GM23338 (cell line): ENCODE measurements around the gene NPM1. TPM values are rescaled to one million over a fixed set of nuclear protein-coding genes. Genes with fewer than 3 reads are reported as not detected.
"Not testable (repeated sequence)": the region's sequence is repeated elsewhere in the genome, so short reads cannot be mapped to it uniquely, and the experiment has no call there.

Experiments
- ATAC-seq: fragments of 200-7000 bp; cut with Tn5 transposase; 3 replicates; pipeline ENCODE4 v1.9.1; 2020
- DNase-seq: peaks from one replicate; pipeline ENCODE4 v3.0.0-alpha.2; 2015; ENCODE audit warnings: low spot score
- H2AFZ ChIP-seq: fragments of 200-600 bp; sonication (generic); 2 replicates; pipeline ENCODE4 v1.8.0; 2016; ENCODE audit warnings: antibody characterized with exemption, mild to moderate bottlenecking, moderate library complexity
- H3F3A ChIP-seq: fragments of 200-600 bp; sonication (generic); replicated peaks from 2 replicates; pipeline ENCODE4 v1.8.0; 2017; ENCODE audit warnings: antibody characterized with exemption, mixed run types, low read depth
- H3K27ac ChIP-seq: fragments of 200-600 bp; sonication (generic); 2 replicates; pipeline ENCODE4 v1.6.1; 2016; ENCODE audit warnings: low read depth
- H3K27me3 ChIP-seq: fragments of 200-600 bp; sonication (generic); 2 replicates; pipeline ENCODE4 v1.8.0; 2016; ENCODE audit warnings: mild to moderate bottlenecking, mixed run types, moderate library complexity; ENCODE audit not compliant: insufficient read depth
- H3K36me3 ChIP-seq: fragments of 200-600 bp; sonication (generic); 2 replicates; pipeline ENCODE4 v1.8.0; 2016; ENCODE audit warnings: mild to moderate bottlenecking; ENCODE audit not compliant: insufficient read depth
- H3K4me1 ChIP-seq: fragments of 200-600 bp; sonication (generic); 2 replicates; pipeline ENCODE4 v1.8.0; 2016; ENCODE audit warnings: mild to moderate bottlenecking, moderate library complexity; ENCODE audit not compliant: insufficient read depth
- H3K4me2 ChIP-seq: fragments of 200-600 bp; sonication (generic); 2 replicates; pipeline ENCODE4 v1.7.1; 2017; ENCODE audit warnings: mixed run types
- H3K4me3 ChIP-seq: fragments of 200-600 bp; sonication (generic); 2 replicates; pipeline ENCODE4 v1.6.1; 2016; ENCODE audit warnings: mixed run types
- H3K79me2 ChIP-seq: fragments of 200-600 bp; sonication (generic); replicated peaks from 2 replicates; pipeline ENCODE4 v1.8.0; 2017; ENCODE audit warnings: mild to moderate bottlenecking; ENCODE audit not compliant: insufficient read depth
- H3K9me2 ChIP-seq: fragments of 200-600 bp; sonication (generic); 2 replicates; pipeline ENCODE4 v1.8.0; 2017; ENCODE audit not compliant: insufficient read depth
- H4K20me1 ChIP-seq: fragments of 200-600 bp; sonication (generic); replicated peaks from 2 replicates; pipeline ENCODE4 v1.8.0; 2017; ENCODE audit warnings: mild to moderate bottlenecking; ENCODE audit not compliant: insufficient read depth
- H3K27ac Mint-ChIP-seq: 2 replicates; pipeline ENCODE4 v1.8.0; 2020; ENCODE audit warnings: inconsistent platforms, mild to moderate bottlenecking, moderate library complexity, mixed read lengths
- H3K27me3 Mint-ChIP-seq: 3 replicates; pipeline ENCODE4 v1.8.0; 2022; ENCODE audit warnings: low read depth, mild to moderate bottlenecking, moderate library complexity, mixed read lengths, inconsistent platforms; ENCODE audit not compliant: insufficient read depth, poor library complexity
- H3K36me3 Mint-ChIP-seq: 3 replicates; pipeline ENCODE4 v1.8.0; 2021; ENCODE audit warnings: low read depth, mild to moderate bottlenecking, inconsistent platforms, moderate library complexity, mixed read lengths
- H3K4me1 Mint-ChIP-seq: 3 replicates; pipeline ENCODE4 v1.8.0; 2020; ENCODE audit warnings: mild to moderate bottlenecking, inconsistent platforms, mixed read lengths
- H3K4me3 Mint-ChIP-seq: 3 replicates; pipeline ENCODE4 v1.8.0; 2021; ENCODE audit warnings: moderate library complexity, mild to moderate bottlenecking, inconsistent platforms, mixed read lengths
- H3K9me3 Mint-ChIP-seq: 3 replicates; pipeline ENCODE4 v1.8.0; 2020; ENCODE audit warnings: moderate library complexity, mild to moderate bottlenecking, inconsistent platforms, mixed read lengths
- NANOG ChIP-seq: IDR thresholded peaks from 2 replicates; pipeline ENCODE4 v1.6.1; 2016; ENCODE audit warnings: antibody characterized with exemption, borderline replicate concordance
- POLR2AphosphoS5 ChIP-seq: IDR thresholded peaks from 2 replicates; pipeline ENCODE4 v1.6.1; 2016; ENCODE audit warnings: antibody characterized with exemption, low read depth
- REST ChIP-seq: IDR thresholded peaks from one replicate; pipeline ENCODE4 v1.6.1; 2018; ENCODE audit warnings: antibody characterized with exemption; ENCODE audit not compliant: unreplicated experiment
- ZNF462 ChIP-seq: fragments of 250-450 bp; sonication (Bioruptor Pico); IDR thresholded peaks from 2 replicates; pipeline ENCODE4 v1.5.0; 2020; ENCODE audit warnings: mild to moderate bottlenecking, moderate library complexity
- polyA plus RNA-seq: library from polyadenylated mRNA; unstranded; fragments of >200 nt; fragmentation: Nextera tagmentation; extraction: Ambion mirVana; gene quantifications from 2 replicates; pipeline ENCODE4 v1.2.1, GENCODE V29; 2016
- total RNA-seq: library from RNA; depleted of rRNA; stranded (reverse); fragments of >200 nt; shearing (Covaris generic); gene quantifications from 2 replicates; pipeline ENCODE4 v1.2.3, GENCODE V29; 2014

NPM1 gene
- total and polyA plus RNA-seq, 2 experiments from 2014 or later, result 3,739 to 5,242 TPM

- TF ChIP-seq ZNF462 (CRISPR knock-in tag) (no peak), NANOG (no peak), REST (no peak)
Measured at GRCh38 chr5:171395042-171395441, 7.4 kb downstream of the NPM1 start (continued).

- Mint-ChIP-seq H3K36me3 (peaks cover 100% of the 10 kb centered on the region), H3K4me3 (peak overlapping the region; percentile 39; the same call in 2 of the 3 replicates), H3K4me1 (peaks cover 60% of the 10 kb centered on the region), H3K27me3 (peaks cover 33% of the 10 kb centered on the region)
- H2AFZ ChIP-seq, H3K9me2 ChIP-seq, H3K27me3 ChIP-seq, DNase-seq, H3K9me3 Mint-ChIP-seq, H3K27ac Mint-ChIP-seq, ATAC-seq, H3K27ac ChIP-seq: not testable (repeated sequence)
- peak overlapping the region; percentile 56 for H3K4me2 ChIP-seq
- H3K4me1 ChIP-seq, result peaks cover 64% of the 10 kb centered on the region
- H3F3A ChIP-seq, result peaks cover 72% of the 10 kb centered on the region
- peak overlapping the region; percentile 31 for H3K4me3 ChIP-seq
- peak; percentile 13; the same call in 1 of the 2 replicates for TF ChIP-seq POLR2AphosphoS5
- peaks cover 100% of the 10 kb centered on the region for H3K79me2 ChIP-seq
- peaks cover 100% of the 10 kb centered on the region for H3K36me3 ChIP-seq
- H4K20me1 ChIP-seq, result peaks cover 100% of the 10 kb centered on the region
Measured at GRCh38 chr5:171396583-171396982, 8.9 kb downstream of the NPM1 start.
